Jurkat, Clone E6-1 (cell line): ENCODE results near the gene DNPH1.

Source experiments
- DNase-seq: peaks from one replicate; pipeline ENCODE4 v3.0.0-alpha.2; 2011; ENCODE audit warnings: low read depth, low spot score
- H3K4me3 ChIP-seq: 2 replicates; pipeline ENCODE4 v1.5.1; 2011; ENCODE audit warnings: mild to moderate bottlenecking, low read length, control low read depth, moderate library complexity

The DNPH1 gene

DNA sequence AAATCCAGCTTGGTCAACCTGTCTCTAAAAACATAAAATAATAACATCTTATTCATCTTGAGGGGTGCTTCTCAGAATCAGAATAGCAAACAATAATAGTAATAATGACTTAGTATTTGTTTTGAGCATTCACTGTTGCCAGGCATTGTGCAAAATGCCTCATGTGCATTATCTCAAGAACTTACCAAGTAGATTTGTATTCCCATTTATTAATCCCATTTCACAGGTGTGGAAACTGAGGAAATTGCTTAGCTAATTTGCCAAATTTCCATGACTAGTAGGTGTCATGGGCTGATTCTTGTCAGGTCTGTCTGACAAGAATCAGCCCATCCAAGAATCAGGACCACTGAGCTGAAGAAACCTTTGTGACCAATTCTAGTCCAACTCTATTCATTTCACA, 19.5 kb upstream of the DNPH1 start:
- no peak for DNase-seq
- no peak overlapping the region for H3K4me3 ChIP-seq

DNA sequence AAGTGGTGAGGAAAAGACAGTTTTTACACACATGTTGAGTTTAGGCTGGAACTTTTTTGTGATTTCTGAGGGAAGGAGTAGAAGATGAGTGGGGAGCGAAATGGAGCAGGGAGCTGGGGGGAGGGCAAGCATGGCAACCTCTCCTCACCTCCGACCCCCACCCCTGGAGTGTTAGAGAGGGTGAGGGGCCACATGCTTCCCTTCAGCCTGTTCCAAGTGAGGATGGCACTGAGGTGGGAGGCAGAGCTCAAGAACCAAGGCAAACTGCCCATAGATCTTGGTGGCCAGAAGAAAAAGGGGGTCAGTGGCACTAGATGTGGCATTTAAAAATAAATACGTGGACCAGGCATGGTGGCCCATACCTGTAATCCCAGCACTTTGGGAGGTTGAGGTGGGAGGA, 18.8 kb upstream of the DNPH1 start:
- DNase-seq = no peak
- no peak overlapping the region for H3K4me3 ChIP-seq

DNA sequence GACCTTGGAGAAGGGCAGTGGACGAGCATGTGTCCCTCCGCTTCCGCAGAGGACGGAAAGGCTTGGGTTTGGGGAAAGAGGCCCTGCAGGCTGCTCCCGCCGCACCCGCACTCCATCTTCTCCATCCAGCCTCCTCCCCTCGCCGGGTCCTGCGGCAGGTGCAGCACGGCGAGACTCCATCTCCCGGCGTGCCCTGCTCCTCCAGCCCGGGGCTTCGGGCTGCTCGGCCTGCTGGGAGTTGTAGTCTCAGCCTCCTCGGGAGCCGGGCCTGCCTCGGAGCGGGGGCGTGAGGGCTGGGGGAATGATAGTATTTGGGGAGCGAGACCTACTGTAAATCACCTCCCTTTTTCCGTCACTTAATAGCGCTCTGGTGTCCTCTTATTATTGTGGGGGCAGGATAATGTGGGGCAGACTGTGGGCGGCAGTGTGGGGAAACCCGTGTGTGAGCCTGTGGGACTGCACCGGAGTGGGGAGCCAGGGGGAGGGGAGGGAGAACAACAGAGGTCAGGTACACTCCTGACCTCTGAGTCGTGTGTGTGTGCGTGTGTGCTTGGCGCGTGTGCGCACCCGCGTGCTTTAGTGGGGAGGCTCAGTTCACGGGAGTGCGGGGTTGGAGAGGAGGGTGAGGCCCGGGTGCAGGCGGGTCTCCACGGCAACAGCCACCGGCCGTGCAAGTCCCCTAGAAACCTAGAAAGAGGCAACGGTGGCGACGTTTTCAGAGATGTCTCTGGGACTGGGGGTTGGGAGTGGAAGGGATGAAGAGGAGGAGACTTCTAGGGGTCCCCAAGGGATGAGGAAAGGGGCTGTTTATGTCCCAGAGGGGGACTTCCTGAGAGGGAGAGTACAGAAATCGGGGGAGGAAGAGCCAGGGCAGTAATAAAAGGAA, 18.1 kb upstream of the DNPH1 start:
- H3K4me3 ChIP-seq = peak overlapping the region; percentile 68

GRCh38 chr6:43246301-43247113, 17.2 kb upstream of the DNPH1 start:
- no peak for DNase-seq

More for the DNA sequence above, 18.1 kb upstream of the DNPH1 start:
- peak; percentile 66 for DNase-seq

GRCh38 chr6:43243664-43244321, 14.5 kb upstream of the DNPH1 start:
- no peak for DNase-seq
- H3K4me3 ChIP-seq = no peak overlapping the region

More at GRCh38 chr6:43246301-43247113, 17.2 kb upstream of the DNPH1 start:
- H3K4me3 ChIP-seq = peak overlapping the region; percentile 68

DNA sequence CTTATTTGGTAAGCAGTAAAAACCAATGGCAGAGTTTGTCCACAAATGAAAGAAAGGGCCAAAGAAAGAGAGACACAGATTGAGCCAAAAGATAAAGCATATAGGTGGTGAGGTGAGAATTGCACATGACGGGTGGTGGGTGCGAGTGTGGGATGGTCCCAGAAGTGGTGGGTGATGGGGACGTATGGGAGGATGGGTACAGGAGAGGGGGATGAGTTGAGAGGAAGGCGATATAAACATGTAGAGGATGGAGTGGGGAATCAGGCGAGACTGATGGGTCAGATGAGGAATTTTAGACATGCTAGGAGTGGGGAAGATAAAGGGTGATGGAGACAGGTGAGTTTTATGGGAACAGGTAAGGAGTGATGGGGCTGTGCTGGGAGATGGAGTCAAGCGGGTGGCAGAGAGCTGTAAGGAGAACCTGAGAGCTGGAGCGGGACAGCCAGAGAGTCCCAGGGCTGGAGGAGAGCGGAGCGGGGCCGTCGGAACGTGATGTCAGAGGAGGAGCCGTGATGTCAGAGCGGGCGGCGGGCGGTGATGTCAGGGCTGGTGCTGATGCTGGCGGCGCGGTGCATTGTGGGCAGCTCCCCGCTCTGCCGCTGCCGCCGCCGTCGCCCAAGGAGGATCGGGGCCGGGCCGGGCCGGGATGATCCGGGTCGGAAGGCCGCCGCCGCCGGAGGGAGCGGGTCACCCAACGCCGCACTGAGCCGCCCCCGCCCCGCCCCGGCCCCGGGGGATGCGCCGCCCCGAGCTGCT, 13.8 kb upstream of the DNPH1 start, which contains the start of gene TTBK1:
Gene TTBK1 (plus strand): TSS at position 574 of the 756 bp plus-strand sequence. CDS start 3,180 bp downstream, outside the sequence.
- no peak for DNase-seq
- no peak within 1 kb of the TSS for H3K4me3 ChIP-seq

GRCh38 chr6:43241446-43241845, 12.2 kb upstream of the DNPH1 start:
- no peak for DNase-seq
- H3K4me3 ChIP-seq = no peak overlapping the region

GRCh38 chr6:43240950-43241349, 11.7 kb upstream of the DNPH1 start:
- DNase-seq = no peak

GRCh38 chr6:43239054-43239453, 9.8 kb upstream of the DNPH1 start:
- no peak for DNase-seq
- H3K4me3 ChIP-seq = no peak overlapping the region

More at GRCh38 chr6:43240950-43241349, 11.7 kb upstream of the DNPH1 start:
- H3K4me3 ChIP-seq = no peak overlapping the region

DNA sequence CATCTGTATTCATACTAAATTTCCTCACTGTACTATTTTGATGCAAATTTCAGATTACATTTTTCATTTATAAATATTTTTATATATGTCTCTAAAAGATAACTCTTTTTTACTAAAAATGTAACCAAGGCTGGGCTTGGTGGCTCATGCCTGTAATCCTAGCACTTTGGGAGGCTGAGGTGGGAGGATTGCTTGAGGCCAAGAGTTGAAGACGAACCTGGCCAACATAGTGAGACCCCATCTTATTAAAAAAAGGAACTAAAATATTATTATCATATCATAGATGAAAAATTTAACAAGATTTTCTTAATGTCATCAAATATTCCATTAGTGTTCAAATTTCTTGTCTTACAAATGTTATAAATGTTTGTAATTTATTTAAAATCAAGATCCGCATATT, 6.6 kb upstream of the DNPH1 start:
- no peak for DNase-seq
- no peak overlapping the region for H3K4me3 ChIP-seq

GRCh38 chr6:43231735-43232450, 2.6 kb upstream of the DNPH1 start:
- H3K4me3 ChIP-seq = no peak overlapping the region
- DNase-seq = no peak

DNA sequence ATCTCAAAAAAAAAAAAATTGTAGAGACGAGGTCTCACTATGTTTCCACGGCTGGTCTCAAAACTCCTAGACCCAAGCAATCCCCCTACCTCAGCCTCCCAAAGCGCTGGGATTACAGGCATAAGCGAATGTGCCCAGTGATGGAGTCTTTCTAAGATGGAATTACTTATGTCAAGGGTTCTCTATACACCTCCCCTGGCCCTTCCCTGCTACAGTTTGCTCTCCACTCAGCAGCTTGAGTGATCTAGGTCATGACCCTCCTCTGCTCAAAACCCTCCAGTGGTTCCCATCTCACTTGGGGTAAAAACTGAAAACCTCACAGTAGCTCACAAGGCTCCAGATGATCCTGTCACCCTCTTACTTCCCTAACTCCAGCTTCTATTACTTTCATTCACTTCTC, 1.8 kb upstream of the DNPH1 start:
- H3K4me3 ChIP-seq = no peak overlapping the region
- no peak for DNase-seq

DNA sequence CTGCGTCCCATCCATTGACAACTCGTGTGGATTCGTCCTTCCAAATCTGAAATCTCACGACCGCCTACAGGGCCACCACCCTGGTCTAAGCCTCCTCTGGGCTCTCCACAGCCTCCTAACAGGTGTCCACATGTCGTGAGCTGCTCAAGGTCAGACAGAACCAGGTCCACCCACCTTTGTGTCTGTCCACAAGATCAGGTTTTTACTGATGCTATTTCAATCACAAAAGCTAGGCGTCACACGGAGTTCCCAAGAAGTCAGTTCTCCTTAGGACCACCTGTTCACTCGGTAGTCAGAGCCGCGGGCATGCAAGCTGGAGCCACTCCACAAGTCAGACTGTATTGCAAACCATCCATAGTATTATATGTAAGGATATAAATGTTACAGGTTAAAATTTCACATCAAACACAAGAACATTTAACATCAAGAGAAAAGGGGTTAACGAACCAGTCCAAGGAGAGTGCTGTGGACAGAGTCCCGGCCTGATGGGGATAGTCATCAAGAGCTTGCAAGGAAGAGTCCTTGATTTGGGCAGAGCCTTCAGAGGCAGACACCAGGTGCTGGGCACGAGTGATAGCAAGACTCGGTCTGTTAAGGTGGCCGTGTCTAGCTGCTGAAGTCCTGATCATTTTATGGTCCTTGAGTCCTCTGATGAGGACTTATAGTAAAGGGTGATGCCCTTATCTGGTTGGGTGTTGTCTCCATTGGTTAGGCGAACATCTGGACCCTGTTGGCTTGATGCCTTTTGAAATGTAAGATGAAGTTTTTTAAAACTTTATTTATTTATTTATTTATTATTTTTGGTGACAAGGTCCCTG, 731 bp upstream of the DNPH1 start:
- peak overlapping the region; percentile 75 for H3K4me3 ChIP-seq
- DNase-seq = no peak

GRCh38 chr6:43226192-43226851, 3.0 kb downstream of the DNPH1 start:
- DNase-seq = no peak

GRCh38 chr6:43223175-43223574, 6.1 kb downstream of the DNPH1 start:
- DNase-seq = no peak
- H3K4me3 ChIP-seq = no peak overlapping the region

More at GRCh38 chr6:43226192-43226851, 3.0 kb downstream of the DNPH1 start:
- no peak overlapping the region for H3K4me3 ChIP-seq

DNA sequence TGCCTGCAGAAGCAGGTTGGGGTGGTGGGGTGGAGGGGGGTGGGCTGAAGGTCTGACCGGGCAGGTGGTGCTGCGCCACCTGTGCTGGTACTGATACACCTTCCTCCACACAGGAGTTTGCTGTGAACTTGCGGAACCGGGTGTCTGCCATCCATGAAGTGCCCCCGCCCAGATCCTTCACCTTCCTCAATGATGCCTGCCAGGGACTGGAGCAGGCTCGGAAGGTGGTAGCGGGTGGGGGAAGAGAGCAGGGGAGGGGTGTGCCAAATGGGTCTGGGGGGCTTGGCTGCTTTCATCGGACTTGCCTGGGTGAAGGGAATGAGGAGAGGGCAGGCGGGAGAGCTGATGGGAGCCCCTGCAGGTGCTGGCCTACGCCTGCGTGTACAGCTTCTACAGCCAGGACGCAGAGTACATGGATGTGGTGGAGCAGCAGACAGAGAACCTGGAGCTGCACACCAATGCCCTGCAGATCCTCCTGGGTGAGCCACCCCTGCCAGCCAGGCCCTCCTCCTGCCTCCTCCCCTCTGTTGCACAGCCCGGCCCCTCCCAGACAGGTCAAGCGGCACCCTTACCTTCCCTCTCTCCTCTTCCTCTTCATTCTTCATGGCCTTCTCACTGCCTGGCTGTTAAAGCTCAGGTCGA, 6.7 kb downstream of the DNPH1 start:
- no peak overlapping the region for H3K4me3 ChIP-seq
- no peak for DNase-seq
